ENCODE measurements around the gene BAHCC1.

The BAHCC1 gene

GRCh38 chr17:81417879-81418709 is 22.8 kb downstream of the BAHCC1 start:
- DNase-seq (ENCODE audit: low read depth), result no peak
- no peak overlapping the region for H3K4me3 ChIP-seq (ENCODE audit: low read depth, low read length)
- TF ChIP-seq CTCF (IDR thresholded peaks at IDR 0.05; ENCODE audit: control insufficient read depth, extremely low read depth, insufficient read depth), result no peak

- DNase-seq (ENCODE audit: low read depth), result no peak
- no peak for TF ChIP-seq CTCF (IDR thresholded peaks at IDR 0.05; ENCODE audit: control insufficient read depth, extremely low read depth, insufficient read depth)
- H3K4me3 ChIP-seq (ENCODE audit: low read depth, low read length), result no peak overlapping the region
Measured at GRCh38 chr17:81418710-81419318, 23.6 kb downstream of the BAHCC1 start.

- no peak for DNase-seq (ENCODE audit: low read depth)
- no peak for TF ChIP-seq CTCF (IDR thresholded peaks at IDR 0.05; ENCODE audit: control insufficient read depth, extremely low read depth, insufficient read depth)
- no peak overlapping the region for H3K4me3 ChIP-seq (ENCODE audit: low read depth, low read length)
Measured at GRCh38 chr17:81419319-81419885, 24.1 kb downstream of the BAHCC1 start.

GRCh38 chr17:81419886-81420768 is 24.9 kb downstream of the BAHCC1 start:
- no peak for TF ChIP-seq CTCF (IDR thresholded peaks at IDR 0.05; ENCODE audit: control insufficient read depth, extremely low read depth, insufficient read depth)
- DNase-seq (ENCODE audit: low read depth), result no peak
- no peak overlapping the region for H3K4me3 ChIP-seq (ENCODE audit: low read depth, low read length)

- DNase-seq (ENCODE audit: low read depth), result no peak
- no peak overlapping the region for H3K4me3 ChIP-seq (ENCODE audit: low read depth, low read length)
- TF ChIP-seq CTCF (IDR thresholded peaks at IDR 0.05; ENCODE audit: control insufficient read depth, extremely low read depth, insufficient read depth), result no peak
Measured at GRCh38 chr17:81420769-81421462, 25.7 kb downstream of the BAHCC1 start.

Measured in LNCaP clone FGC (cell line).